HCT116 (cell line): ENCODE results near the gene LCLAT1. TPM values are rescaled to one million over a fixed set of nuclear protein-coding genes. Genes with fewer than 3 reads are reported as not detected.

Source experiments
- ATAC-seq: fragments of 200-7000 bp; cut with Tn5 transposase; 2 replicates; pipeline ENCODE4 v1.9.1; 2020; ENCODE audit warnings: mild to moderate bottlenecking, moderate library complexity
- BruUV-seq: library from RNA; stranded (reverse); fragments of 400-500 nt; replicated peaks from 2 replicates; lab custom pipeline; 2021; lab: Mats Ljungman, UMichigan
- CTCF ChIA-PET: fragments of 300-600 bp; sonication (Branson Sonifier 250); formaldehyde crosslinking; loops from one replicate; lab custom pipeline; 2021; ENCODE audit warnings: antibody characterized with exemption; lab: Charles Lee
- POLR2A ChIA-PET: fragments of 300-600, 350-600 bp; sonication (Branson Sonifier 250); formaldehyde crosslinking; loops from one replicate; lab custom pipeline; 2021; ENCODE audit warnings: antibody characterized with exemption; lab: Charles Lee
- RAD21 ChIA-PET, 2 experiments: fragments of 300-600 bp; sonication (Branson Sonifier 250); formaldehyde crosslinking; loops; one replicate each; lab custom pipeline; 2023; ENCODE audit warnings: low total read pairs in 2 of 2; ENCODE audit not compliant: uncharacterized antibody in 2 of 2, unreplicated experiment in 2 of 2, low non-redundant PET in 1 of 2; lab: Charles Lee
- DNase-seq: peaks from one replicate; pipeline ENCODE4 v3.0.0-alpha.2; 2010; ENCODE audit warnings: low read depth, low spot score
- H2AFZ ChIP-seq: fragments of 200-600 bp; shearing (Covaris generic), sonication (generic); 2 replicates; pipeline ENCODE4 v1.6.1; 2017; ENCODE audit warnings: low read depth, mixed run types, mixed read lengths, antibody characterized with exemption, low read length; ENCODE audit not compliant: poor library complexity, severe bottlenecking
- H3K27ac ChIP-seq: 2 replicates; pipeline ENCODE4 v1.5.1; 2012; ENCODE audit warnings: low read depth, low read length
- H3K27me3 ChIP-seq: fragments of 200-600 bp; sonication (generic); 2 replicates; pipeline ENCODE4 v1.6.1; 2016; ENCODE audit warnings: mixed run types, low read length, mixed read lengths; ENCODE audit not compliant: insufficient read depth
- H3K36me3 ChIP-seq, 2 experiments: fragments of 200-500 bp in 1 of 2; fragments of 200-600 bp in 1 of 2; sonication (Bioruptor generic) in 1 of 2; sonication (generic) in 1 of 2; 2 replicates each; pipeline versions ENCODE4 v1.5.1 to v1.6.1; 2014 to 2016; ENCODE audit warnings: low read length in 2 of 2, inconsistent platforms in 1 of 2, mixed read lengths in 1 of 2, mixed run types in 1 of 2; ENCODE audit not compliant: insufficient read depth in 2 of 2, control insufficient read depth in 1 of 2
- H3K4me1 ChIP-seq, 2 experiments: fragments of 200-600 bp in 1 of 2; sonication (generic) in 1 of 2; 2 replicates each; pipeline versions ENCODE4 v1.5.1 to v1.6.1; 2012 to 2017; ENCODE audit warnings: low read length in 2 of 2, inconsistent platforms in 1 of 2, mild to moderate bottlenecking in 1 of 2, mixed read lengths in 1 of 2, mixed run types in 1 of 2, moderate library complexity in 1 of 2; ENCODE audit not compliant: insufficient read depth in 2 of 2, control insufficient read depth in 1 of 2
- H3K4me2 ChIP-seq: fragments of 200-600 bp; sonication (generic); 2 replicates; pipeline ENCODE4 v1.6.1; 2017; ENCODE audit warnings: mixed run types, low read length, mixed read lengths
- H3K4me3 ChIP-seq, 2 experiments: fragments of 200-600 bp in 1 of 2; sonication (generic) in 1 of 2; replicated peaks in 1 of 2; 2 replicates each; pipeline ENCODE4 v1.5.1; 2011 to 2016; ENCODE audit warnings: low read length in 2 of 2, control low read depth in 1 of 2, low read depth in 1 of 2, mild to moderate bottlenecking in 1 of 2, mixed read lengths in 1 of 2, mixed run types in 1 of 2
- H3K79me2 ChIP-seq: fragments of 200-600 bp; sonication (generic); 2 replicates; pipeline ENCODE4 v1.6.1; 2017; ENCODE audit warnings: mild to moderate bottlenecking, mixed run types, low read length, moderate library complexity, mixed read lengths; ENCODE audit not compliant: insufficient read depth
- H3K9ac ChIP-seq: fragments of 200-600 bp; sonication (generic); 2 replicates; pipeline ENCODE4 v1.6.1; 2016; ENCODE audit warnings: low read length, mixed read lengths
- H3K9me2 ChIP-seq: fragments of 200-600 bp; sonication (generic), shearing (Covaris generic); 2 replicates; pipeline ENCODE4 v1.6.1; 2017; ENCODE audit warnings: mixed run types, mild to moderate bottlenecking, moderate library complexity; ENCODE audit not compliant: insufficient read depth
- H3K9me3 ChIP-seq, 2 experiments: fragments of 200-500 bp in 1 of 2; fragments of 200-600 bp in 1 of 2; sonication (Bioruptor generic) in 1 of 2; sonication (generic) in 1 of 2; 2 replicates each; pipeline ENCODE4 v1.6.1; 2014 to 2017; ENCODE audit warnings: low read length in 2 of 2, mixed read lengths in 2 of 2, inconsistent platforms in 1 of 2, low read depth in 1 of 2, mild to moderate bottlenecking in 1 of 2, mixed run types in 1 of 2, moderate library complexity in 1 of 2; ENCODE audit not compliant: control insufficient read depth in 1 of 2, insufficient read depth in 1 of 2
- H4K20me1 ChIP-seq: fragments of 200-600 bp; sonication (generic), shearing (Covaris generic); 2 replicates; pipeline ENCODE4 v1.6.1; 2017; ENCODE audit warnings: mixed run types, mild to moderate bottlenecking, moderate library complexity; ENCODE audit not compliant: insufficient read depth
- CBX3 ChIP-seq: IDR thresholded peaks from 2 replicates; pipeline ENCODE4 v1.6.1; 2012; ENCODE audit warnings: low read depth
- JUND ChIP-seq: IDR thresholded peaks from 2 replicates; pipeline ENCODE4 v1.6.1; 2012
- REST ChIP-seq: IDR thresholded peaks from 2 replicates; pipeline ENCODE4 v1.6.1; 2012; ENCODE audit warnings: low read depth
- SRF ChIP-seq: IDR thresholded peaks from 2 replicates; pipeline ENCODE4 v1.6.1; 2012; ENCODE audit warnings: low read depth
- intact Hi-C: fragments of 100-400 bp; cut with micrococcal nuclease; formaldehyde crosslinking; loops from 2 replicates; pipeline ENCODE4 v1.10.0; 2022
- total RNA-seq: library from RNA; stranded (reverse); gene quantifications from one replicate; pipeline ENCODE4 v1.2.1, GENCODE V29; 2021; ENCODE audit not compliant: unreplicated experiment

LCLAT1 gene
- total RNA-seq, 1 experiment from 2014 or later: 36.2 TPM

- TF ChIP-seq REST: no peak
- TF ChIP-seq JUND: no peak
Observed at GRCh38 chr2:30424231-30424630, 22.8 kb upstream of the LCLAT1 start (continued).

GRCh38 chr2:30425326-30425725, 21.7 kb upstream of the LCLAT1 start:
- POLR2A ChIA-PET: no interaction called here
- H3K27me3 ChIP-seq: no peaks in the 10 kb centered on the region
- no peak for DNase-seq
- BruUV-seq: no TSS peak
- H4K20me1 ChIP-seq: no peaks in the 10 kb centered on the region
- CTCF ChIA-PET: no interaction called here
- RAD21 ChIA-PET: no interaction called here
- H2AFZ ChIP-seq: no peak overlapping the region
- no peak overlapping the region for H3K4me3 ChIP-seq
- H3K4me2 ChIP-seq: no peak overlapping the region
- H3K9me3 ChIP-seq: no peaks in the 10 kb centered on the region
- H3K79me2 ChIP-seq: no peaks in the 10 kb centered on the region
- no peak for TF ChIP-seq JUND
- TF ChIP-seq SRF: no peak
- no peak for TF ChIP-seq CBX3
- TF ChIP-seq, all 23 proteins: peak for 0
- Histone ChIP-seq H3K27ac (no peak overlapping the region), H3K9ac (no peak overlapping the region), H3K36me3 (no peaks in the 10 kb centered on the region), H3K4me1 (peaks cover 6 to 15% of the 10 kb centered on the region in 2 experiments; a peak in 3 of 4 replicates), H3K9me2 (no peaks in the 10 kb centered on the region)
- no peak for ATAC-seq
- intact Hi-C loops: no loop called here
